Nephron progenitor cell (in vitro differentiated cells): ENCODE measurements around the gene NBEAL1.
"Not testable (repeated sequence)": the region's sequence is repeated elsewhere in the genome, so short reads cannot be mapped to it uniquely, and the experiment has no call there.

Source experiments
- DNase-seq: peaks from one replicate; pipeline ENCODE4 v3.0.0; 2021
- H3K27ac Mint-ChIP-seq: 2 replicates; pipeline ENCODE4 v1.8.0; 2021; ENCODE audit warnings: mild to moderate bottlenecking, moderate library complexity, mixed read lengths
- H3K27me3 Mint-ChIP-seq: 2 replicates; pipeline ENCODE4 v1.8.0; 2021; ENCODE audit warnings: mild to moderate bottlenecking, low read depth, mixed read lengths; ENCODE audit not compliant: poor library complexity
- H3K36me3 Mint-ChIP-seq: 2 replicates; pipeline ENCODE4 v1.8.0; 2021; ENCODE audit warnings: low read depth, mixed read lengths
- H3K4me1 Mint-ChIP-seq: 2 replicates; pipeline ENCODE4 v1.8.0; 2021; ENCODE audit warnings: mixed read lengths
- H3K4me3 Mint-ChIP-seq: 2 replicates; pipeline ENCODE4 v1.8.0; 2021; ENCODE audit warnings: mild to moderate bottlenecking, moderate library complexity, mixed read lengths
- H3K9me3 Mint-ChIP-seq: 2 replicates; pipeline ENCODE4 v1.8.0; 2021; ENCODE audit warnings: mild to moderate bottlenecking, moderate library complexity, mixed read lengths
- TF ChIP-seq, protein P1 (sequence below): fragments of 200-600 bp; sonication (generic); IDR thresholded peaks from 2 replicates; pipeline ENCODE4 v1.5.0; 2021; ENCODE audit warnings: antibody characterized with exemption

The NBEAL1 gene

DNA sequence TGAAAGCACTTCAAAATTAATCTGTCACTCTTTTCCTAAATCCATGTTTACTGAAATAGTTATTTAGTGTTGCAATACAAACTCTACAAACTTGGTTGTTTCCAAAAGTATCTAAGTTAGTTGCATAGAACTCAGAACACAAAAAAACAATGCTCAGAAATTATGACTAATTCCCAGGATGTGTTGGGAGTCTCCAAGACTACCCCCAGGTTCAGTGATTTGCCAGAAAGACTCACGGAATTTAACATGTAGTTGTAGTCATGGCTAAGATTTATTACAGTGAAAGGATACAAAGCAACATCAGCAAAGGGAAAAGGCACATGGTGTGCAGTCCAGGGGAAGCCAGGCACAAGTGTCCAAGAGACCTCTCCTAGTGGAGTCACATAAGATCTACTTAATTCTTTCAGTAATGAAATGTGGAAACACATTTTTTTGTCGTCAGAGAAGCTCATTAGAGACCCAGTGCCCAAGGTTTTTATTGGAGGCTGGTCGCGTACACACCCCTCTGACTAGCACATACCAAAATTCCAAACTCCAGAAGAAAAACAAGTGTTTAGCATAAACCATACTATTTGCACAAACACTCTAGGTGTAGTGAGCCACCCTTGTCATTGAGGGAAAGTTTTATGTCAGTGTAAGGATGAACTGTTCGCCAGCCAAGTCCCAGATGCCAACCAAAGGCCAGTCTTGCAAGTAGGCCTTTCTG lies 180.8 kb downstream of the NBEAL1 start:
- Mint-ChIP-seq H3K27ac (peak overlapping the region; percentile 52), H3K27me3 (no peaks in the 10 kb centered on the region), H3K4me3 (no peak overlapping the region), H3K36me3 (peaks cover 21% of the 10 kb centered on the region), H3K9me3 (no peaks in the 10 kb centered on the region), H3K4me1 (peaks cover 4% of the 10 kb centered on the region)
- TF ChIP-seq, protein P1, sequence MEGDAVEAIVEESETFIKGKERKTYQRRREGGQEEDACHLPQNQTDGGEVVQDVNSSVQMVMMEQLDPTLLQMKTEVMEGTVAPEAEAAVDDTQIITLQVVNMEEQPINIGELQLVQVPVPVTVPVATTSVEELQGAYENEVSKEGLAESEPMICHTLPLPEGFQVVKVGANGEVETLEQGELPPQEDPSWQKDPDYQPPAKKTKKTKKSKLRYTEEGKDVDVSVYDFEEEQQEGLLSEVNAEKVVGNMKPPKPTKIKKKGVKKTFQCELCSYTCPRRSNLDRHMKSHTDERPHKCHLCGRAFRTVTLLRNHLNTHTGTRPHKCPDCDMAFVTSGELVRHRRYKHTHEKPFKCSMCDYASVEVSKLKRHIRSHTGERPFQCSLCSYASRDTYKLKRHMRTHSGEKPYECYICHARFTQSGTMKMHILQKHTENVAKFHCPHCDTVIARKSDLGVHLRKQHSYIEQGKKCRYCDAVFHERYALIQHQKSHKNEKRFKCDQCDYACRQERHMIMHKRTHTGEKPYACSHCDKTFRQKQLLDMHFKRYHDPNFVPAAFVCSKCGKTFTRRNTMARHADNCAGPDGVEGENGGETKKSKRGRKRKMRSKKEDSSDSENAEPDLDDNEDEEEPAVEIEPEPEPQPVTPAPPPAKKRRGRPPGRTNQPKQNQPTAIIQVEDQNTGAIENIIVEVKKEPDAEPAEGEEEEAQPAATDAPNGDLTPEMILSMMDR, result no peak
- no peak for DNase-seq

DNA sequence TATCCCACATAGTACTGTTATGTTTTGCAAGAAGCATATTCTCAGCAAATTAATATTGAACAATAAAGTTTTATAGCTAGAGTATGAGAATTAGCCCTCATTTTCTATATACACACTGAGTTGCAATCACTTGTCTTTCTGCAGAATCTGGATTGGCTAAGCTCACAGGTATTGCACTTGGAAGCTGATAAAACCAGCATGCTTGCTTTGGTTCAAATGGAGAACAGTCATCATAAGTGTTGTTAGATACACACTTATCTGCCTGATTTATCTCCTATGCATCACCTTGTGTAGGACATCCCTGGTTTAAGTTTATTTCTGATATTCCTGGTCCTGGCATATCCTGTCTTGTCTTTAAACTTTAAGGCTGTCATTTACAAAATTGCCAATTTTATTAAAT lies 186.2 kb downstream of the NBEAL1 start:
- TF ChIP-seq, protein P1, result no peak
- Mint-ChIP-seq H3K4me3 (no peak overlapping the region), H3K27ac (no peak overlapping the region), H3K4me1 (no peaks in the 10 kb centered on the region), H3K27me3 (no peaks in the 10 kb centered on the region), H3K36me3 (peaks cover 20% of the 10 kb centered on the region), H3K9me3 (peaks cover 4% of the 10 kb centered on the region)
- DNase-seq, result no peak

GRCh38 chr2:203201426-203201825 lies 186.8 kb downstream of the NBEAL1 start:
- no peak overlapping the region for H3K4me3 Mint-ChIP-seq
- no peak overlapping the region for H3K27ac Mint-ChIP-seq
- H3K36me3 Mint-ChIP-seq, result peaks cover 26% of the 10 kb centered on the region
- TF ChIP-seq, protein P1, result no peak
- peaks cover 9% of the 10 kb centered on the region for H3K9me3 Mint-ChIP-seq
- DNase-seq, result no peak
- H3K27me3 Mint-ChIP-seq, result no peaks in the 10 kb centered on the region
- no peaks in the 10 kb centered on the region for H3K4me1 Mint-ChIP-seq

- Mint-ChIP-seq H3K4me3 (no peak overlapping the region), H3K4me1 (no peaks in the 10 kb centered on the region), H3K9me3 (peaks cover 9% of the 10 kb centered on the region), H3K36me3 (peaks cover 30% of the 10 kb centered on the region), H3K27me3 (peaks cover 3% of the 10 kb centered on the region), H3K27ac (no peak overlapping the region)
- DNase-seq, result no peak
- TF ChIP-seq, protein P1, result no peak
These were observed 194.9 kb downstream of the NBEAL1 start for GRCh38 chr2:203209538-203209937.

GRCh38 chr2:203225423-203226039 lies 210.9 kb downstream of the NBEAL1 start:
- H3K4me1 Mint-ChIP-seq, result no peaks in the 10 kb centered on the region
- peaks cover 13% of the 10 kb centered on the region for H3K9me3 Mint-ChIP-seq
- no peaks in the 10 kb centered on the region for H3K27me3 Mint-ChIP-seq
- DNase-seq, result peak; percentile 30
- no peak overlapping the region for H3K27ac Mint-ChIP-seq
- no peak overlapping the region for H3K4me3 Mint-ChIP-seq
- TF ChIP-seq, protein P1, result peak; percentile 74
- H3K36me3 Mint-ChIP-seq, result no peaks in the 10 kb centered on the region

DNA sequence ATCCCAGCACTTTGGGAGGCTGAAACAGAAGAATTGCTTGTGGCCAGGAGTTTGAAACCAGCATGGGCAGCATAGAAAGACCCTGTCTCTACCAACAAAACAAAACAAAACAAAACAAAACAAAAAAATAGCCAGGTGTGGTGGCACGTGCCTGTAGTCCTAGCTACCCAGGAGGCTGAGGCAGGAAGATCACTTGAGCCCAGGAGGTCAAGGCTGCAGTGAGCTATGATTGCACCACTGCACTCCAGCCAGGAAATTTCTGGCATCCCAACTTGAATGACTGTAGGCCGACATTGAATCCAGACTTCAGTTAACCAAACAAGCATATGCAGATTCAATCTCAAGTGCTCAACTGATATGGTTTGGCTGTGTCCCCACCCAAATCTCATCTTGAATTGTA lies 215.0 kb downstream of the NBEAL1 start:
- peak overlapping the region; percentile 42 for H3K27ac Mint-ChIP-seq
- not testable (repeated sequence) for DNase-seq, H3K4me3 Mint-ChIP-seq

More for the DNA sequence above, 215.0 kb downstream of the NBEAL1 start:
- peaks cover 13% of the 10 kb centered on the region for H3K9me3 Mint-ChIP-seq
- H3K36me3 Mint-ChIP-seq, H3K27me3 Mint-ChIP-seq, H3K4me1 Mint-ChIP-seq: not testable (repeated sequence)
